OCI-M2 (cell line): Measurements from ENCODE around the gene STARD7.
A peak's percentile ranks its signal among the peaks of the same experiment; 100 is the strongest.
"Not testable (repeated sequence)": the region's sequence is repeated elsewhere in the genome, so short reads cannot be mapped to it uniquely, and the experiment has no call there.

Source experiments
- DNase-seq: peaks from one replicate; lab custom pipeline; 2025; ENCODE audit not compliant: unreplicated experiment; lab: John Stamatoyannopoulos, UW

Gene STARD7

GRCh38 chr2:96150007-96150640 is 58.5 kb downstream of the STARD7 start:
- DNase-seq, result no peak

- DNase-seq, result no peak
These were observed 60.0 kb downstream of the STARD7 start for GRCh38 chr2:96148410-96149217.

- DNase-seq, result no peak
These were observed 60.9 kb downstream of the STARD7 start for GRCh38 chr2:96147593-96148201.

- no peak for DNase-seq
These were observed 61.6 kb downstream of the STARD7 start for GRCh38 chr2:96146881-96147592.

- DNase-seq, result no peak
These were observed 62.3 kb downstream of the STARD7 start for GRCh38 chr2:96146153-96146880.

GRCh38 chr2:96145848-96146152 is 62.8 kb downstream of the STARD7 start:
- DNase-seq, result no peak

- DNase-seq, result peak; percentile 23
These were observed 63.4 kb downstream of the STARD7 start, which contains the start of gene DUSP2 for GRCh38 chr2:96145036-96145847. Gene DUSP2 (minus strand): TSS chr2:96145440. CDS start chr2:96145354, 86 bp downstream.

- no peak for DNase-seq
These were observed 64.1 kb downstream of the STARD7 start for GRCh38 chr2:96144481-96145035.

GRCh38 chr2:96143848-96144480 is 64.7 kb downstream of the STARD7 start:
- DNase-seq, result no peak

GRCh38 chr2:96143231-96143847 is 65.3 kb downstream of the STARD7 start:
- DNase-seq, result no peak

GRCh38 chr2:96142217-96143113 is 66.2 kb downstream of the STARD7 start:
- DNase-seq, result no peak

- DNase-seq, result not testable (repeated sequence)
These were observed 67.0 kb downstream of the STARD7 start for GRCh38 chr2:96141624-96141967.

GRCh38 chr2:96140941-96141623 is 67.5 kb downstream of the STARD7 start:
- DNase-seq, result no peak

GRCh38 chr2:96139181-96139758 is 69.4 kb downstream of the STARD7 start:
- DNase-seq, result no peak

GRCh38 chr2:96138179-96139145 is 70.2 kb downstream of the STARD7 start, which contains the start of gene ASTL:
Gene ASTL (minus strand): TSS chr2:96138502. CDS start chr2:96138436, 66 bp downstream.
- DNase-seq, result no peak
